CD4-positive, alpha-beta T cell treated with Interleukin-4 for 1 hour (primary cell): ENCODE data around the gene GREB1.
A peak's percentile ranks its signal among the peaks of the same experiment; 100 is the strongest.

Experiments
- DNase-seq, 2 donors: peaks; one replicate each; pipeline ENCODE4 v3.0.0-alpha.2; 2020 to 2022

Gene GREB1

GRCh38 chr2:11688222-11689069 is 154.6 kb downstream of the GREB1 start:
- peak; percentile 82 to 83 for DNase-seq

- DNase-seq: no peak
Measured at GRCh38 chr2:11691076-11691660, 157.3 kb downstream of the GREB1 start.
